CD4-positive, alpha-beta T cell (primary cell): Measurements from ENCODE around the gene SYNE3. TPM values are rescaled to one million over a fixed set of nuclear protein-coding genes. Genes with fewer than 3 reads are reported as not detected.
A peak's percentile ranks its signal among the peaks of the same experiment; 100 is the strongest.

Experiments used
- ATAC-seq: fragments of 200-7000 bp; cut with Tn5 transposase; one replicate; pipeline ENCODE4 v1.10.0; 2022; ENCODE audit warnings: mild to moderate bottlenecking; ENCODE audit not compliant: poor library complexity
- CTCF ChIA-PET: fragments of 350-600 bp; sonication (Branson Sonifier 250); formaldehyde crosslinking; loops from one replicate; lab custom pipeline; 2021; ENCODE audit warnings: antibody characterized with exemption, inconsistent platforms; lab: Charles Lee
- POLR2A ChIA-PET: fragments of 350-600 bp; sonication (Branson Sonifier 250); formaldehyde crosslinking; loops from one replicate; lab custom pipeline; 2021; ENCODE audit warnings: antibody characterized with exemption, inconsistent platforms; lab: Charles Lee
- DNase-seq, 14 experiments: peaks; one replicate each; pipeline ENCODE4 v3.0.0-alpha.2; 2013 to 2020; ENCODE audit warnings: mixed read lengths in 2 of 14
- H3K27ac ChIP-seq, 2 donors: one replicate each; pipeline versions ENCODE4 v1.5.1 to v1.7.0; 2013; ENCODE audit warnings: low read length in 2 of 2, low read depth in 1 of 2, mild to moderate bottlenecking in 1 of 2
- H3K27me3 ChIP-seq, 2 experiments: 1 replicate in 1 of 2; 2 replicates in 1 of 2; pipeline versions ENCODE4 v1.6.1 to v1.7.0; 2013; ENCODE audit warnings: low read length in 2 of 2, control low read depth in 1 of 2, mild to moderate bottlenecking in 1 of 2, moderate library complexity in 1 of 2; ENCODE audit not compliant: insufficient read depth in 2 of 2, control insufficient read depth in 1 of 2
- H3K36me3 ChIP-seq: one replicate; pipeline ENCODE4 v1.6.1; 2013; ENCODE audit warnings: low read length, control low read depth; ENCODE audit not compliant: insufficient read depth
- H3K4me1 ChIP-seq: one replicate; pipeline ENCODE4 v1.6.1; 2013; ENCODE audit warnings: low read length, control low read depth; ENCODE audit not compliant: insufficient read depth
- H3K4me3 ChIP-seq: one replicate; pipeline ENCODE4 v1.5.1; 2013; ENCODE audit warnings: mild to moderate bottlenecking, low read length, moderate library complexity
- H3K9me3 ChIP-seq, 2 experiments: 1 replicate in 1 of 2; 2 replicates in 1 of 2; pipeline versions ENCODE4 v1.6.1 to v1.7.0; 2013; ENCODE audit warnings: low read length in 2 of 2, mild to moderate bottlenecking in 2 of 2, control low read depth in 1 of 2, moderate library complexity in 1 of 2; ENCODE audit not compliant: control insufficient read depth in 1 of 2, insufficient read depth in 1 of 2
- H3K27ac Mint-ChIP-seq: one replicate; pipeline ENCODE4 v1.8.0; 2020; ENCODE audit warnings: mixed read lengths
- H3K27me3 Mint-ChIP-seq: one replicate; pipeline ENCODE4 v1.8.0; 2021; ENCODE audit warnings: mixed read lengths
- H3K36me3 Mint-ChIP-seq: one replicate; pipeline ENCODE4 v1.8.0; 2021; ENCODE audit warnings: low read depth, mixed read lengths
- H3K4me1 Mint-ChIP-seq: one replicate; pipeline ENCODE4 v1.8.0; 2021; ENCODE audit warnings: low read depth, mixed read lengths
- H3K4me3 Mint-ChIP-seq: one replicate; pipeline ENCODE4 v1.8.0; 2020; ENCODE audit warnings: mild to moderate bottlenecking, mixed read lengths
- H3K9me3 Mint-ChIP-seq: one replicate; pipeline ENCODE4 v1.8.0; 2020; ENCODE audit warnings: mixed read lengths
- intact Hi-C, 2 experiments: fragments of 100-400 bp; cut with DNase I in 1 of 2; cut with micrococcal nuclease in 1 of 2; formaldehyde crosslinking; loops; one replicate each; pipeline versions ENCODE4 v1.15.1 to v1.9.0; 2023 to 2025; cut with DNase I, micrococcal nuclease
- total RNA-seq, 174 experiments: library from RNA in 2 of 174; stranded (reverse) in 2 of 174; gene quantifications; one replicate each; pipeline ENCODE4 v1.2.3 and lab custom pipeline; 2021 to 2026
- TF ChIP-seq, protein P1 (sequence below): fragments of 200-600 bp; IDR thresholded peaks from one replicate; pipeline ENCODE4 v1.8.0; 2022; ENCODE audit warnings: antibody characterized with exemption, mild to moderate bottlenecking

Gene SYNE3
- total RNA-seq, 2 experiments from 2014 or later: 29.4 to 31.4 TPM

DNA sequence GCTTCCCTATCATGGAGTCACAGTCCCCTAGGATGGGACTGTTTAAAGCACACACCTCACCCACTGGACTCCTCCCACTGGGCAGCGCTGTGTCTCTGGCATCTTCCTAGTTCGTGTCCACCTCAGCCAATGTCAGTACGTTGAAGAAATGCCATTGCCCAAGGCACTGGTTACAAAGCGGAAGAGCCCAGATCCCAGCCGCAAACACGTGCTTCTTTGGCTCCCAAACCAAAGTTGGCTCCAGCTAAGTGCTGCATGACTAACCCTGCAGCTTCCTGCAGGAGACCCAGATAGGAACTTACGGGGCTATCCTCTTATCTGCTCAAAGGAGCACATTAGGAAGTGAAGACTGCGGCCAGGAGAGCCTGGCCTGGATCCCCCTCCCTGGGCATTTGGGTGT lies 9.3 kb downstream of the SYNE3 start:
- ChIA-PET POLR2A (interaction anchor here (1.0 kb wide), 2 partner anchors 11 to 13 kb away, joined by 3 read pairs; no protein-coding TSS in a partner anchor), CTCF (interaction anchor here (3.3 kb wide), 1 partner anchor 20 kb away, joined by 11 read pairs; no protein-coding TSS in a partner anchor)
- H3K27me3 Mint-ChIP-seq: no peaks in the 10 kb centered on the region
- intact Hi-C loops: no loop called here
- Histone ChIP-seq H3K4me1 (peaks cover 78% of the 10 kb centered on the region), H3K9me3 (no peaks in the 10 kb centered on the region), H3K4me3 (no peak overlapping the region), H3K27ac (no peak overlapping the region), H3K36me3 (peaks cover 36% of the 10 kb centered on the region), H3K27me3 (no peaks in the 10 kb centered on the region)
- ATAC-seq: no peak
- no peak overlapping the region for H3K4me3 Mint-ChIP-seq
- TF ChIP-seq, protein P1, sequence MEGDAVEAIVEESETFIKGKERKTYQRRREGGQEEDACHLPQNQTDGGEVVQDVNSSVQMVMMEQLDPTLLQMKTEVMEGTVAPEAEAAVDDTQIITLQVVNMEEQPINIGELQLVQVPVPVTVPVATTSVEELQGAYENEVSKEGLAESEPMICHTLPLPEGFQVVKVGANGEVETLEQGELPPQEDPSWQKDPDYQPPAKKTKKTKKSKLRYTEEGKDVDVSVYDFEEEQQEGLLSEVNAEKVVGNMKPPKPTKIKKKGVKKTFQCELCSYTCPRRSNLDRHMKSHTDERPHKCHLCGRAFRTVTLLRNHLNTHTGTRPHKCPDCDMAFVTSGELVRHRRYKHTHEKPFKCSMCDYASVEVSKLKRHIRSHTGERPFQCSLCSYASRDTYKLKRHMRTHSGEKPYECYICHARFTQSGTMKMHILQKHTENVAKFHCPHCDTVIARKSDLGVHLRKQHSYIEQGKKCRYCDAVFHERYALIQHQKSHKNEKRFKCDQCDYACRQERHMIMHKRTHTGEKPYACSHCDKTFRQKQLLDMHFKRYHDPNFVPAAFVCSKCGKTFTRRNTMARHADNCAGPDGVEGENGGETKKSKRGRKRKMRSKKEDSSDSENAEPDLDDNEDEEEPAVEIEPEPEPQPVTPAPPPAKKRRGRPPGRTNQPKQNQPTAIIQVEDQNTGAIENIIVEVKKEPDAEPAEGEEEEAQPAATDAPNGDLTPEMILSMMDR: no peak
- DNase-seq: peak in 2 of 14 experiments; percentile 63 to 66
- H3K4me1 Mint-ChIP-seq: peaks cover 61% of the 10 kb centered on the region
- H3K9me3 Mint-ChIP-seq: no peaks in the 10 kb centered on the region
- no peak overlapping the region for H3K27ac Mint-ChIP-seq
- H3K36me3 Mint-ChIP-seq: peaks cover 72% of the 10 kb centered on the region

DNA sequence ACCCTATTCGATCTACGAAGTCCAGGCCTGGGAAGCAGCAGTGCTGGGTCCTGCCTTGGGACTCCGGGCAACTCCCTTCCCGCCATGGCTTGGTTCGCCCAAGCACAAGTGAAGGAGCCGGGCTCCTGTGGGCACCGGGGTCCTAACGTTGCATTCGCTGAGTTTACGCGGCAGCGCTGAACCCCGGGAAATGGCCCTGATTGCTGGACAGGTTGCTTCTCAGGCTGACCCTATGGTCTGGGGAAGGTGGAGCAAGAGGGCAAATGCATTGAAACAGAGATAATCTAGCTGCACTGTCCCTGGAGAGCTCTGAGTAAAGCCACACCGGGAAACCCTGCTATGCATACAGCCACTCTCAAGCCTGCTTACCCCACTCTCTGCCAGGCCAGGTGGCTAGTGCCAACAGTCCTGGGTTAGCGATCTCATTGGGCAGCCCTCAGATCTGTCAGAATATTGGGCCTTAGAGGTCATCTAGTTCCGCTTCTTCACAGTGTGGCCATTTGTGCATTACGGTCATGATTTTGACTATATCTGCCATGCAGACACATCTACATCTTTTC lies 11.3 kb downstream of the SYNE3 start:
- H3K4me3 ChIP-seq: no peak overlapping the region
- ChIA-PET POLR2A (interaction anchor here (1.3 to 1.4 kb wide), 2 partner anchors 11 to 18 kb away, joined by 4 to 5 read pairs; partner anchors contain the start of gene SYNE3), CTCF (interaction anchor here (1.4 to 2.0 kb wide), 2 partner anchors 10 to 22 kb away, joined by 5 to 7 read pairs; no protein-coding TSS in a partner anchor)
- H3K27me3 Mint-ChIP-seq: no peaks in the 10 kb centered on the region
- H3K36me3 Mint-ChIP-seq: peaks cover 76% of the 10 kb centered on the region
- peaks cover 57% of the 10 kb centered on the region for H3K4me1 Mint-ChIP-seq
- H3K9me3 ChIP-seq: no peaks in the 10 kb centered on the region
- TF ChIP-seq, protein P1: no peak
- intact Hi-C loops: no loop called here
- no peak overlapping the region for H3K4me3 Mint-ChIP-seq
- H3K4me1 ChIP-seq: peaks cover 78% of the 10 kb centered on the region
- H3K27ac ChIP-seq: no peak overlapping the region
- no peaks in the 10 kb centered on the region for H3K9me3 Mint-ChIP-seq
- peaks cover 45% of the 10 kb centered on the region for H3K36me3 ChIP-seq
- no peaks in the 10 kb centered on the region for H3K27me3 ChIP-seq
- no peak for DNase-seq
- no peak overlapping the region for H3K27ac Mint-ChIP-seq
- no peak for ATAC-seq

DNA sequence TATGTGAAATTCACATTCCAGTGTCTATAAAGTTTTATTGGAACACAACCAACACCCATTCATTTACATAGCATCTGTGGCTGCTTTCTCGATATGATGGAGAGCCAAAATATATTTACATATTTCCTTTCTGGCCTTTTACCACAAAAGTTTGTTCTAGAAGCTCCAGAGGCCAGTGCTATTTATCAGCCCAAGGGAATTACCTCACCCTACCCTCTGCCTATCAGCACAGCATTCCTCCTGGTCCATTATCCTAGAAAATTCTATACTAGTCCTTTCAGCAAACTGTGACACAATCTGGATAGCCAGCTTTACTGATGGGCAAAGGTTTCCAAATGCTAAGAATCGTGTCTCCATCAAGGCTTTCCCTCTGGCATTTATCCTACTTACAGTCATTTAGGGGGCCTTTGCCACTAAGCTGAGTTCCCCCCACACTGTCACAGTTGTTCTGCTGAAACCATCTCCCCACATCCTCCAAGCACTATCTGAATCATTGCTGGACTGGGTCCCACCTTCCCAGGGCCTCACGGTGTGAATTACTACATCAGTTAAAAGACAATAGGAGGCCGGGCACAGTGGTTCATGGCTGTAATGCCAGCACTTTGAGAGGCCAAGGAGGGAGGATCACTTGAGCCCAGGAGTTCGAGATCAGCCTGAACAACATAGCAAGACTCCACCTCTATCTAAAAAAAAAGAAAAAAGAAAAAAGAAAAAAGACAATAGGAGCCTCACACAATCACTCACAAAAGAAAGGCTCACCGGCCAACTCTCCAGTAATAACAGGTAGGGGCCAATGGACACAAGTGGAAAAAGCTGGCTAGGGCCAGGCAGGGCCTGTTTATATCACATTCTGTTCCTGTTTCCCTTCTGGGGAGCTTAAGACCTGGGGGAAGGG lies 12.1 kb downstream of the SYNE3 start:
- no peak for ATAC-seq
- peaks cover 72% of the 10 kb centered on the region for H3K4me1 ChIP-seq
- Mint-ChIP-seq H3K9me3 (no peaks in the 10 kb centered on the region), H3K27ac (peak overlapping the region; percentile 38), H3K27me3 (no peaks in the 10 kb centered on the region), H3K4me1 (peaks cover 55% of the 10 kb centered on the region), H3K36me3 (peaks cover 78% of the 10 kb centered on the region), H3K4me3 (no peak overlapping the region)
- CTCF ChIA-PET: interaction anchor here (1.4 to 2.0 kb wide), 2 partner anchors 11 to 23 kb away, joined by 5 to 7 read pairs; no protein-coding TSS in a partner anchor
- intact Hi-C loops: no loop called here
- no peak for DNase-seq
- TF ChIP-seq, protein P1: no peak
- H3K9me3 ChIP-seq: no peaks in the 10 kb centered on the region
- no peak overlapping the region for H3K4me3 ChIP-seq
- no peak overlapping the region for H3K27ac ChIP-seq
- peaks cover 41% of the 10 kb centered on the region for H3K36me3 ChIP-seq
- H3K27me3 ChIP-seq: no peaks in the 10 kb centered on the region
- POLR2A ChIA-PET: interaction anchor here (1.3 to 1.4 kb wide), 2 partner anchors 12 to 19 kb away, joined by 4 to 5 read pairs; partner anchors contain the start of gene SYNE3
